Right lobe of liver (tissue), 6 donors: ENCODE results near the gene RTP2. TPM values are rescaled to one million over a fixed set of nuclear protein-coding genes. Genes with fewer than 3 reads are reported as not detected.
A peak's percentile ranks its signal among the peaks of the same experiment; 100 is the strongest.

Experiments used
- ATAC-seq, 4 donors: fragments of 200-7000 bp; cut with Tn5 transposase; one replicate each; pipeline ENCODE4 v1.9.1; 2020; ENCODE audit warnings: mild to moderate bottlenecking in 4 of 4, moderate library complexity in 4 of 4
- DNase-seq, 3 donors: peaks; one replicate each; pipeline ENCODE4 v3.0.0-alpha.2; 2020
- H3K27ac ChIP-seq, 3 donors: fragments of 200-600 bp; one replicate each; pipeline ENCODE4 v1.8.0; 2022
- H3K27me3 ChIP-seq, 2 donors: fragments of 200-600 bp; one replicate each; pipeline ENCODE4 v1.8.0; 2022
- H3K36me3 ChIP-seq, 4 donors: fragments of 200-600 bp; sonication (generic) in 1 of 4; one replicate each; pipeline versions ENCODE4 v1.5.1 to v1.8.0; 2017 to 2022; ENCODE audit warnings: control low read depth in 1 of 4
- H3K4me1 ChIP-seq, 4 donors: fragments of 200-600 bp; sonication (generic) in 1 of 4; one replicate each; pipeline versions ENCODE4 v1.5.1 to v1.8.0; 2017 to 2022; ENCODE audit warnings: control low read depth in 1 of 4
- H3K4me3 ChIP-seq, 3 donors: fragments of 200-600 bp; one replicate each; pipeline ENCODE4 v1.8.0; 2022
- H3K9me3 ChIP-seq, 4 donors: fragments of 200-600 bp; sonication (generic) in 1 of 4; one replicate each; pipeline versions ENCODE4 v1.5.1 to v1.8.0; 2017 to 2022; ENCODE audit warnings: control low read depth in 1 of 4
- CTCF ChIP-seq, 4 donors: fragments of 200-600 bp in 3 of 4; fragments of 450-650 bp in 1 of 4; IDR thresholded peaks; one replicate each; pipeline versions ENCODE4 v1.5.1 to v1.8.0; 2016 to 2022; ENCODE audit warnings: antibody characterized with exemption in 4 of 4, mild to moderate bottlenecking in 2 of 4
- POLR2A ChIP-seq: fragments of 450-650 bp; IDR thresholded peaks from one replicate; pipeline ENCODE4 v1.6.1; 2017; ENCODE audit warnings: antibody characterized with exemption, mild to moderate bottlenecking
- WGBS: methylation state at CpG from one replicate; pipeline ENCODE4 v1.1.6; 2018; ENCODE audit warnings: low coverage, low lambda C conversion rate; ENCODE audit not compliant: insufficient coverage; ENCODE audit errors: missing lambda C conversion rate; 5-methylcytosine and 5-hydroxymethylcytosine counted together
- intact Hi-C, 2 donors: fragments of 100-400 bp; cut with DNase I; formaldehyde crosslinking; loops; one replicate each; pipeline versions ENCODE4 v1.11.2 to v1.14.1; 2022
- total RNA-seq, 6 experiments: library from RNA; depleted of rRNA in 2 of 6; stranded (reverse); fragments of >200 nt in 2 of 6; fragmentation: NEBNext Ultra II Directional in 3 of 6; extraction: Animal tissue kit (Norgen Biotek cat#: 25700) in 3 of 6; gene quantifications; one replicate each; pipeline versions ENCODE4 v1.1.0 to v1.2.4, GENCODE V29; 2016 to 2023
- donor health status: DM: no; HTN: yes; CAD: no.
- donor health status: DM: no; HTN: no; CAD: no.
- donor health status: DM: no; HTN: no; CAD: no.
- donor health status: DM: no; HTN: yes; CAD: no.
- donor health status: DM: no; HTN: yes; CAD: no.

The RTP2 gene
- total RNA-seq, 6 experiments from 2014 or later, result not detected

- WGBS, result 33% methylated on average over 5 of the region's 5 CpGs
- intact Hi-C loops, result loop anchor here in 1 of 2 donors (10.0 kb wide), 2 partner anchors 1197 to 1407 kb away; no protein-coding TSS in a partner anchor
- peak overlapping the region in 1 of 3 donors; percentile 67 for H3K4me3 ChIP-seq
Measured at GRCh38 chr3:187747506-187747905, 45.1 kb upstream of the RTP2 start.

GRCh38 chr3:187746442-187747281, 44.3 kb upstream of the RTP2 start:
- DNase-seq (no peak), ATAC-seq (no peak)
- WGBS, result 12% methylated on average over 10 of the region's 10 CpGs
- intact Hi-C loops, result loop anchor here in 1 of 2 donors (10.0 kb wide), 2 partner anchors 1198 to 1408 kb away; no protein-coding TSS in a partner anchor
- Histone ChIP-seq H3K27me3 (no peaks in the 10 kb centered on the region), H3K36me3 (no peaks in the 10 kb centered on the region), H3K4me1 (peaks cover 0 to 36% (median 9%) of the 10 kb centered on the region in 4 donors), H3K27ac (peak overlapping the region; percentile 99 to 100 (median 99)), H3K4me3 (peak overlapping the region; percentile 67 to 73 (median 67)), H3K9me3 (no peaks in the 10 kb centered on the region)
- TF ChIP-seq POLR2A (no peak), CTCF (IDR thresholded peaks at IDR 0.05) (no peak)

More at GRCh38 chr3:187747506-187747905, 45.1 kb upstream of the RTP2 start:
- Histone ChIP-seq H3K27ac (peak overlapping the region; percentile 99 to 100 (median 99)), H3K4me1 (peaks cover 0 to 36% (median 9%) of the 10 kb centered on the region in 4 donors), H3K27me3 (no peaks in the 10 kb centered on the region), H3K36me3 (no peaks in the 10 kb centered on the region), H3K9me3 (no peaks in the 10 kb centered on the region)
- TF ChIP-seq CTCF (IDR thresholded peaks at IDR 0.05) (no peak), POLR2A (no peak)
- no peak for ATAC-seq
- no peak for DNase-seq

- WGBS, result 0% methylated on average over 6 of the region's 6 CpGs
- TF ChIP-seq POLR2A, result no peak
- no peak for TF ChIP-seq CTCF (IDR thresholded peaks at IDR 0.05)
- Histone ChIP-seq H3K4me1 (peaks cover 0 to 35% (median 9%) of the 10 kb centered on the region in 4 donors), H3K9me3 (no peaks in the 10 kb centered on the region), H3K4me3 (peak overlapping the region; percentile 67 to 73 (median 67)), H3K27ac (peak overlapping the region; percentile 99 to 100 (median 99)), H3K36me3 (no peaks in the 10 kb centered on the region), H3K27me3 (no peaks in the 10 kb centered on the region)
- ATAC-seq, result no peak
- DNase-seq, result no peak
- intact Hi-C loops, result loop anchor here in 1 of 2 donors (10.0 kb wide), 2 partner anchors 1199 to 1409 kb away; no protein-coding TSS in a partner anchor
Measured at GRCh38 chr3:187746059-187746441, 43.7 kb upstream of the RTP2 start.

GRCh38 chr3:187745201-187746058, 43.1 kb upstream of the RTP2 start, which contains the start of gene BCL6:
BCL6 (minus strand) TSS chr3:187745468; CDS start chr3:187733693, 11,775 bp downstream.
- Histone ChIP-seq H3K36me3 (no peaks in the 10 kb centered on the region), H3K4me1 (peaks cover 0 to 35% (median 9%) of the 10 kb centered on the region in 4 donors), H3K9me3 (no peaks in the 10 kb centered on the region), H3K4me3 (peak within 1 kb of the TSS; percentile 67 to 73 (median 67)), H3K27me3 (no peaks in the 10 kb centered on the region), H3K27ac (peak within 1 kb of the TSS; percentile 99 to 100 (median 99))
- TF ChIP-seq CTCF (IDR thresholded peaks at IDR 0.05) (peak in 1 of 4 donors; percentile 13), POLR2A (peak; percentile 97)
- DNase-seq (peak; percentile 93 to 94 (median 94)), ATAC-seq (peak; percentile 52 to 73 (median 67))
- intact Hi-C loops, result loop anchor here in 1 of 2 donors (10.0 kb wide), 2 partner anchors 1199 to 1409 kb away; no protein-coding TSS in a partner anchor
- under 1% methylated on average over 33 of the region's 40 CpGs for WGBS
